GM19438 (cell line): ENCODE data around the gene RGS8.

Source experiments
- ATAC-seq: cut with Tn5 transposase; IDR thresholded peaks from one replicate; pipeline ENCODE4 v1.9.1; 2021; ENCODE audit warnings: low read depth; ENCODE audit not compliant: unreplicated experiment

RGS8 gene

DNA sequence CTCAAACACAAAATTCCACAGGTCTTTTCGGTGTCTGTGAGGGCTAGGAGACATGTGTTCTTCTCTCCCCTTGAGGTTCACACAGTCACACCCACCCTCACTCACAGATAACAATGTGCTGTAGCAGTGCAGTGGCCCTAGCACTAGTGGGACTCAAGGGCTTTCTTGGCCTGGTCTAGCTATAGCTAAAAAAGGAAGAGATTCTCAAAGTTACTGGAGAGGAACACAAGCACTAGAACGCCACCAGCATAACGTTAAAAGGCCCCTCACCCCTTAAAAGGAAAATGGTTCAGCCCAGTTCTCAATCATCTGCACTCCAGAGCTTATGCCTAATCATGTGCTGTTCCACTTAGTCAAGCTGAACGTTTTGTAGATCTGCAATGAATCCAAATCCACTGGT, 39.5 kb downstream of the RGS8 start:
- peak; percentile 51 for ATAC-seq

GRCh38 chr1:182643699-182644098, 40.7 kb downstream of the RGS8 start:
- ATAC-seq: no peak

GRCh38 chr1:182642461-182642860, 41.9 kb downstream of the RGS8 start:
- ATAC-seq: no peak

GRCh38 chr1:182641561-182641960, 42.8 kb downstream of the RGS8 start:
- ATAC-seq: no peak

GRCh38 chr1:182639330-182639729, 45.1 kb downstream of the RGS8 start:
- ATAC-seq: no peak

DNA sequence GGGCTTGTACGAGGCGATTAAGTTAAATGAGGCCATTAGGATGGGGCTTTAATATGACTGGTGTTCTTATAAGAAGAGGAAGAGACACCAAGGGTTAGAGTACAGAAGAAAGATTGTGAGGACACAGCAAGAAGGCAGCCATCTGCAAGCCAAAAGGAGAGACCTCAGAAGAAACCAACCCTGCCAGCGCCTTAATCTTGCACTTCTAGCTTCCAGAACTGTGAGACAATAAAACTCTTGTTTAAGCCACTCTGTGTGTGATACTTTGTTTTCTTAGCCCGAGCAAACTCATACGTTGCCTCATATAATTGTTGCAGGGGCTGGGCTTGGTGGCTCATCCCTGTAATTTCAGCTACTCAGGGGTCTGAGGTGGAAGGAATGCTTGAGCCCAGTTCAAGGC, 46.6 kb downstream of the RGS8 start:
- no peak for ATAC-seq

- no peak for ATAC-seq
These were observed 48.5 kb downstream of the RGS8 start for GRCh38 chr1:182635871-182636270.
